GM21390 (cell line): ENCODE data around the gene CCDC146.
"Not testable (repeated sequence)": the region's sequence is repeated elsewhere in the genome, so short reads cannot be mapped to it uniquely, and the experiment has no call there.

Experiments
- ATAC-seq: cut with Tn5 transposase; IDR thresholded peaks from one replicate; pipeline ENCODE4 v1.9.1; 2021; ENCODE audit not compliant: unreplicated experiment

Gene CCDC146, protein sequence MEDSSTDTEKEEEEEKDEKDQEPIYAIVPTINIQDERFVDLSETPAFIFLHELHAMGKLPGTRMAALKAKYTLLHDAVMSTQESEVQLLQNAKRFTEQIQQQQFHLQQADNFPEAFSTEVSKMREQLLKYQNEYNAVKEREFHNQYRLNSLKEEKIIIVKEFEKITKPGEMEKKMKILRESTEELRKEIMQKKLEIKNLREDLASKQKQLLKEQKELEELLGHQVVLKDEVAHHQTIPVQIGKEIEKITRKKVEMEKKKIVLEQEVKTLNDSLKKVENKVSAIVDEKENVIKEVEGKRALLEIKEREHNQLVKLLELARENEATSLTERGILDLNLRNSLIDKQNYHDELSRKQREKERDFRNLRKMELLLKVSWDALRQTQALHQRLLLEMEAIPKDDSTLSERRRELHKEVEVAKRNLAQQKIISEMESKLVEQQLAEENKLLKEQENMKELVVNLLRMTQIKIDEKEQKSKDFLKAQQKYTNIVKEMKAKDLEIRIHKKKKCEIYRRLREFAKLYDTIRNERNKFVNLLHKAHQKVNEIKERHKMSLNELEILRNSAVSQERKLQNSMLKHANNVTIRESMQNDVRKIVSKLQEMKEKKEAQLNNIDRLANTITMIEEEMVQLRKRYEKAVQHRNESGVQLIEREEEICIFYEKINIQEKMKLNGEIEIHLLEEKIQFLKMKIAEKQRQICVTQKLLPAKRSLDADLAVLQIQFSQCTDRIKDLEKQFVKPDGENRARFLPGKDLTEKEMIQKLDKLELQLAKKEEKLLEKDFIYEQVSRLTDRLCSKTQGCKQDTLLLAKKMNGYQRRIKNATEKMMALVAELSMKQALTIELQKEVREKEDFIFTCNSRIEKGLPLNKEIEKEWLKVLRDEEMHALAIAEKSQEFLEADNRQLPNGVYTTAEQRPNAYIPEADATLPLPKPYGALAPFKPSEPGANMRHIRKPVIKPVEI

DNA sequence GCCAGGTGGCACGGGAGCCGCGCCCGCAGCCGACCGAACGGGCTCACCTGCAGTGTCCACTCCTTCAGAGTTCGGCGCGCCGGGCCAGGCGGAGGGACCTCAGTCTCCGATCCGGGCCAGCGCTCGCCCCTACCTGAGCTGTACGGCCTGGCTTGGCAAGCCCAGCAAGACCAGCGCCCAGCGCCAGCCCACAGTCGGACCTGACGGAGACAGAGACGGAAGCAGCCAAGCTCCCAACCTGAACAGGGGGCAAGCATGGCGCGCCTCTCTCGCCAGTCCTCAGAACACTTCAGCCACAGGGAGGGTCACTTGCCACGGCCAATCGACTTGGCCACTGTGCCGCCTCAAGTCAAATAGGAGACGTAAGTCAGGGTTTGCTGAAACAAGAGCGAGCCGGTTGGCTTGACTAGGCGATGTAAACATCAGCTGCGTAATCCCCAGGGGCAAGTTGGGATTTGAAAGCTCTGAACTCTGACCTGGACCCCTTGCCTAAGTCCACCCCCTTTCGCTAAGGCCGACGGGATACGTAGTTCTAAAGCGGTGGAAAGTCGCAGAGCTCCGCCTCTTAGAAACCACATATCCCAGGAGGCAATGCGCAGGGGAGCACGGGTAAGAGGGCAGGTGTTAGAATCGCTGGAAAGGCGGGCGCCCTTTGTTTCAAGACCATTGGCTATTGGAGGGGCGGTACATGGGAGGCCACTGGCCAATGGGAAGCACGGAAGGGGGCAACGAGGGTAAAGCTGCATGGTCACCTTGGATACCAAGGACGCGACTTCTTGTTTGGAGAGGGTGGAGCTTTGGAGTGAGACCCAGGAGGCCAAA is at the start of gene CCDC146:
CCDC146 (plus strand) TSS at position 756 of the 822 bp plus-strand sequence. CDS start 45,054 bp downstream, outside the sequence.
- ATAC-seq, result peak; percentile 97

GRCh38 chr7:77074786-77075396 is 47.5 kb upstream of the CCDC146 start:
- not testable (repeated sequence) for ATAC-seq

- not testable (repeated sequence) for ATAC-seq
Measured at GRCh38 chr7:77077060-77077459, 45.4 kb upstream of the CCDC146 start.

DNA sequence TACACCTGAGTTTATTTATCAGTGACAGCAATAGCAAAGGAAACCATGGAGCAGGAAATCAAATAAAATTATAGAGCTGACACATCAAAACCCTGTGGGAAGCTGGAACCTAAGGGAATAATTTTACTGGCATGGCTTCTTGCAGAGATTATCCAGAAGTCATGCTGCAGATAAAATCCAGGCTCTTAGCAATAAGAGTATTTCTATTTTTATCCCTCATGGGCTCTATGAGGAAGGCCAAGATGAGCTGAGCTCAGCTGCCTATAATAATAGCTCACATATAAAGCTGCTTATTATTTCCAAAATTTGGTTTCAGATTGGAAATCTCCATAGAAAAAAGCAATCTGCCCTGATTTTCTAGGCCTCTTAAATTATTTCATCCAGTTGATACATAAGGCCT is 43.3 kb upstream of the CCDC146 start:
- ATAC-seq, result not testable (repeated sequence)

DNA sequence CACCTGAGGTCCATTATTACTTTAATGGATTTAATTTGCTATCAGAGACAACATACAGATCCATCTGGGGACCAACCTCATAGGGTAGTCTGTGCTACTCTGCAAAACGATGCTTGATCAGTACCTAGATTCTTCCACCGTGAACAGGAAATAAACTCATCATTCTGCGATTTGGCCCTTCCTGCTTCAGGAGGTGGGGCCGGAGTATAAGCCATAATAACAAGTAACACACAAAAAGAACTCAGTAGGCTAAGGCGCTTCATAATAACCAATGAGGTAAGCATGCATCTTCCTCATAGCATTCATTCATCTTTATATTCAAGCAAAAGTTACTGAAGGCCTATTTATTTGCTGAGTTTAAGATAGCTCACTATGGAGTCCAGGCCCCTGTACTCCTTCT is 42.8 kb upstream of the CCDC146 start:
- not testable (repeated sequence) for ATAC-seq

DNA sequence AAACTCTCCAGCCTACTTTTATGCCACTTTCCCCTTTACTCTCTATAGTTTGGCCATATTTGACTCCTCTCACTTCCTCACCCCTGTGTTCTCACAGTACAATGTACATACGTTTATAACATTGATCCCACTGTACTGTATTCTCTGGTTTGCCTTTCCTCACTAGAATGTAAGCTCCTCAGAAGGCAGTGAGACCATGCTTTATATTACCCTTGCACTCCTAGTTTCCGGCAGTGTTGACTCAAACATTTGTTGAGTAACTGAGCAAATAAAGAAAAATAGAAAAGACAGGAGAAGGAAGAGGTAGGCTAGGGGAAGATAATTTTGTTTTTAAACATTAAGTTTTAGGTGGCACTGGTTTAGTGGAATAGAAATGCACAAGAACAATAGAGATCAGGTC is 42.2 kb upstream of the CCDC146 start:
- ATAC-seq, result not testable (repeated sequence)

DNA sequence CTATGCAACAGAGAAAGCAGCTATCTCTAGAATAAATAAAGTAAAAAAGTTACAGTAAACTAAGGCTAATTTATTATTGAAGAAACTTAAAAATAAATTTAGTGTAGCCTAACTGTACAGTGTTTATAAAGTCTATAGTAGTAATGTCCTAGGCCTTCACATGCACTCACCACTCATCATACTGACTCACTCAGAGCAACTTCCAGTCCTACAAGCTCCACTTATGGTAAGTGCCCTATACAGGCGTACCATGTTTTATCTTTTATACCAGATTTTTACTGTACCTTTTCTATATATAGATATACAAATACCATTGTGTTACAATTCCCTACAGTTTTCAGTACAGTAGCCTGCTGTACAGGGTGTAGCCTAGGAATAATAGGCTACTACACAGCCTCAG is 40.2 kb upstream of the CCDC146 start:
- ATAC-seq, result not testable (repeated sequence)

GRCh38 chr7:77092301-77092700 is 30.1 kb upstream of the CCDC146 start:
- ATAC-seq, result not testable (repeated sequence)

DNA sequence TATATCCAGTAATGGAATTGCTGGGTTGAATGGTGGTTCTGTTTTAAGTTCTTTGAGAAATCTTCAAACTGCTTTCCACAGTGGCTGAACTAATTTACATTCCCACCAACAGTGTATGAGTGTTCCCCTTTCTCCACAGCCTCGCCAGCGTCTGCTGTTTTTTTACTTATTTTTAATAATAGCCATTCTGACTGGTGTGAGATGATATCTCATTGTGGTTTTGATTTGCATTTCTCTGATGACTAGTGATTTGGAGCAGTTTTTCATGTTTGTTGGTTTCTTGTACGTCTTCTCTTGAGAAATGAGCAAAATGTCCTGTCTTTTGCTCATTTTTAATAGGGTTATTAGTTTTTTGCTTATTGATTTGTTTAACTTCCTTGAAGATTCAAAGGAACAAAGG is 21.9 kb upstream of the CCDC146 start:
- ATAC-seq, result not testable (repeated sequence)

GRCh38 chr7:77101187-77101586 is 21.2 kb upstream of the CCDC146 start:
- ATAC-seq, result not testable (repeated sequence)

DNA sequence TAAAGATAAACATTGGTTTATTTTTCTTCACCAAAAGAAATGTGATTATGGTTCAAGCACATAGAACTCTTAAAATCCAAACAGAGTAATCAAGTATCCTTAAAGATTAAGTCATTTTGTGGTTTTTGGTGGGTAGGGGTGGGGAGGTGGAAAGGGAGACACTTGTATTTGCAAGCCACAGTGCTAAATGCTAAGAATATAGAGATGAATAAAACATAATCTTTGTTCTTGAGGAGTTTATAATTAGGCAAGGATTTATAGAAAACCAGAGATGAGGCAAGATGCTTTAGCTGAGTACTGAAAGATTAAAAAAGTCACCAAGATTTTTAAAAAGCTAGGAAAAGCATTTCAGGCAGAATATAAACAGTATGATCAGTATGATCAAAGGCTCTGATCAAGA is 19.7 kb upstream of the CCDC146 start:
- not testable (repeated sequence) for ATAC-seq

DNA sequence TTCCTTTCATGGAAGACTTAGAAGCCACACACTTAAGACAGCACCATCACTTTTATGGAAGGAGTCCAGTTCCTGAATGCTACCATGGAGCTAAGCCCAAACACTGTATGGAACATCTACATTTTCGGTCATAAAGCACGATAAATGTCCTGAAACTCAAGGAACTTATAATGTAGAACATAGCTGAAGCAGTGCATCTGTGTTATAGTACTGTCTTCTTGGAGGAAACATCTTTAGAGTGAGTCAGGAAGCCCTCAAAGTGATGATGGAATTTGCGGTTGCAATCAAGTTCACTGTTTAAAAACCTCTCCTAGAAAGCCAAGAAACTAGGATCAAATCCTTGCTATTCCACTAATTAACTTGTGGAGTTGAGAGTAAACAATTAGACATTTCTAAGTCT is 16.5 kb upstream of the CCDC146 start:
- not testable (repeated sequence) for ATAC-seq

DNA sequence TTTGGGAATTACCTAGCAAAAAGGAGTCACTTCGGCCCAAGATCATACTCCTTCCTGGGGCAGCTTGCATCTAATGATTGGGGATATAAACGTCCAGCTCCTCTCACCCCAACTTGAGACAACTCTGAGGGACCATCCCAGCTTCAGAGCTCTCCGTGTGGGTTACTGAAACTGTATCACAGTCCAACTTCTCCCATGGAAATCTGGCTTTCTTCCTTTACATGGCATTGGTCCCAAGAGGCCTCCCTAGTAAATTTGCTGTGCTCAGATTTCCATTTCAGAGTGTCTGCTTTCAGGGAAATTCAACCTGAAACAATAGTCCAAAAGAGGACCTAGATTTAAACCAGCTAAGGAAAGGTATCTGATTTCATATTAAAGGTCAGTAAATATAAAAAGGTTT is 14.8 kb upstream of the CCDC146 start:
- ATAC-seq, result not testable (repeated sequence)

DNA sequence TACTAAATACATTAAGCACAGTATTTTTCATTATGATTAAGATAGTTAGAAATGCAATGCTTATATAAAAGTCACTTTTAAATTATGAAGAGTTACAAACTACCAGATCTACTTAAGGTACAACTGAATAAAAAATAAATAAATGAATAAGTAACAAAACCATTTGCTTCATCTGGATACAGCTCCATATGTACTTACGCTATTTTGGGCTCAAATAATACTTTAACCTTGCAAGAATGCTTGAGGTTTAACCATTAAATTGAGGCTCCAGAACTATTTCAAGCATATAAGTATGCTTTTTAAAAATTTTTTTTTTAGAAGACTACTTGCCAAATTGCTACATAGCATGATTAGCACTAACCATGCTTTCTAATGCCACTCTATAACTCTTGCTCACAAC is 14.1 kb upstream of the CCDC146 start:
- not testable (repeated sequence) for ATAC-seq

GRCh38 chr7:77112719-77113306 is 9.6 kb upstream of the CCDC146 start:
- not testable (repeated sequence) for ATAC-seq

DNA sequence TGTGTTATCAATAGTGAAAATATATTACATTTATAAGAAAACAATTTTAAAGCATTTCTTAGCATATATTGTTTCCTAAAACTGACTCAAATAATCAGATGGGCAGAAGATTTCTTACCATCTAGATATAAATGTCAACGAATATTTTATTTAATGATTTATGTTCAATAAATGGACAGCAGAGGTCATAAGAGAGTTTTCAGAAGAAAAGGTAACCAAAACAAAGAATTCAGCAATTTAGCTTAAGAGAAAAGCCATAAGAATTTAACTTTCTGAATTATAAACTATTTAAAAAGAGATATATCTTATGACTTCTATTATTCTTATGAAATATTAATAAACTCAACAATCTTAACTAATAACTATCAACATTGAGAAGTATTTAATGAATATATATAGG is 3.1 kb downstream of the CCDC146 start:
- not testable (repeated sequence) for ATAC-seq

DNA sequence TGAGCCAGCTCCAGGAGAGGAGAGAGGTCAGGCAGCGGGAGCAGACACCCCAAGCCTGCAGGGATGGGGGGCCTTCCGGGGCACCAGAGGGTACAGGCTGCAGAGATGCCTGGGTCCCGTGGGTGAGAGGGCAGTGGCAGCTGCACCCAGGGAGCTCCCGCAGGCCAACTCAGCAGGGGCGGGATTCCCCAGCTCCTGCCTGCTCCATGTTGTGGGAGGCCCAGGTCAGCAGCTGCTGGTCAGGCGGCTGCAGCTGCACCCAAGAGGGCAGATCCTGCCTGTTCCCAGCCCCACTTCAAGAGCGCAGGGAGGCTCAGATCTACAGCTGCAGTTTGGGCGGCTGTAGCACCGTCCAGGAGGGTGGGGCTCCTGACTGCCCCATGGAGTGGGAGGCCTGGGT is 4.6 kb downstream of the CCDC146 start:
- ATAC-seq, result not testable (repeated sequence)

- peak; percentile 76 for ATAC-seq
Measured at GRCh38 chr7:77128582-77129410, 6.4 kb downstream of the CCDC146 start.

DNA sequence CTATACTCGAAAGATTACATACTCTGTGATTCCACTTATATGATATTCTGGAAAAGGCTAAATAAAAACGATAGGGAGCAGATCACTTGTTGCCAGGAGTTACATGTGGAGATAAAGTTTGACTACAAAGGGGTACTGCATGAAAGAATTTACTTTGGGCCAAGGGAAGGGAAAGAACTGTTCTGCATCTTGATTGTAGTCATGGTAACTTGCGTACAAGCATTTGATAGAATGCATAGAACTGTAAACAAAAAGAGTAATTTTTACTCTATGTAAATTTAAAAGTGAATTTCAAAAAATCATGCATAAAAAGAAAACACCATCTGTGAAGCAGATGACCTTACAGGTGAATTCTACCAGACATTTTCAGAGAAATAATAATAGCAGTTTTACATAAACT is 9.4 kb downstream of the CCDC146 start:
- ATAC-seq, result not testable (repeated sequence)
